Stimulated activated CD8-positive, alpha-beta memory T cell treated with anti-CD3 and anti-CD28 coated beads, Interleukin-4, amount 100 ng/mL, for 4 hours (primary cell): ENCODE data around the gene C1orf94.
"Not testable (repeated sequence)": the region's sequence is repeated elsewhere in the genome, so short reads cannot be mapped to it uniquely, and the experiment has no call there.

ENCODE experiments used
- DNase-seq, 2 donors: peaks; one replicate each; pipeline ENCODE4 v3.0.0-alpha.2; 2020; ENCODE audit warnings: low read depth in 2 of 2, low spot score in 1 of 2

The C1orf94 gene

GRCh38 chr1:34164771-34165391, 11.8 kb upstream of the C1orf94 start, which contains the start of gene CSMD2:
Gene CSMD2 (minus strand): TSS chr1:34165230. CDS start chr1:34165097, 133 bp downstream.
- DNase-seq = no peak

- no peak for DNase-seq
Observed at GRCh38 chr1:34165422-34165921, 11.2 kb upstream of the C1orf94 start.

- no peak for DNase-seq
Observed at GRCh38 chr1:34166191-34166624, 10.5 kb upstream of the C1orf94 start.

GRCh38 chr1:34166625-34167361, 9.9 kb upstream of the C1orf94 start:
- DNase-seq = no peak

GRCh38 chr1:34167389-34167788, 9.3 kb upstream of the C1orf94 start:
- DNase-seq = no peak

- no peak for DNase-seq
Observed at GRCh38 chr1:34175744-34176143, 963 bp upstream of the C1orf94 start.

GRCh38 chr1:34178072-34178471, 1.4 kb downstream of the C1orf94 start:
- no peak for DNase-seq

GRCh38 chr1:34183381-34183780, 6.7 kb downstream of the C1orf94 start:
- not testable (repeated sequence) for DNase-seq

GRCh38 chr1:34186741-34187494, 10.2 kb downstream of the C1orf94 start:
- DNase-seq = no peak

GRCh38 chr1:34188418-34188817, 11.7 kb downstream of the C1orf94 start:
- DNase-seq = no peak

- DNase-seq = no peak
Observed at GRCh38 chr1:34188985-34189384, 12.3 kb downstream of the C1orf94 start.

- DNase-seq = no peak
Observed at GRCh38 chr1:34190692-34191091, 14.0 kb downstream of the C1orf94 start.

GRCh38 chr1:34192621-34193020, 15.9 kb downstream of the C1orf94 start:
- no peak for DNase-seq

- no peak for DNase-seq
Observed at GRCh38 chr1:34199927-34200326, 23.2 kb downstream of the C1orf94 start.

- no peak for DNase-seq
Observed at GRCh38 chr1:34212673-34213072, 36.0 kb downstream of the C1orf94 start.

GRCh38 chr1:34213956-34214355, 37.2 kb downstream of the C1orf94 start:
- DNase-seq = no peak

- DNase-seq = no peak
Observed at GRCh38 chr1:34231441-34231840, 54.7 kb downstream of the C1orf94 start.

- DNase-seq = no peak
Observed at GRCh38 chr1:34235594-34235993, 58.9 kb downstream of the C1orf94 start.

GRCh38 chr1:34236089-34236488, 59.4 kb downstream of the C1orf94 start:
- no peak for DNase-seq

GRCh38 chr1:34237151-34237815, 60.6 kb downstream of the C1orf94 start:
- DNase-seq = no peak

- no peak for DNase-seq
Observed at GRCh38 chr1:34245967-34246366, 69.3 kb downstream of the C1orf94 start.
